ENCODE measurements around the gene ZNF700.
"Not testable (repeated sequence)": the region's sequence is repeated elsewhere in the genome, so short reads cannot be mapped to it uniquely, and the experiment has no call there.

Gene ZNF700

DNA sequence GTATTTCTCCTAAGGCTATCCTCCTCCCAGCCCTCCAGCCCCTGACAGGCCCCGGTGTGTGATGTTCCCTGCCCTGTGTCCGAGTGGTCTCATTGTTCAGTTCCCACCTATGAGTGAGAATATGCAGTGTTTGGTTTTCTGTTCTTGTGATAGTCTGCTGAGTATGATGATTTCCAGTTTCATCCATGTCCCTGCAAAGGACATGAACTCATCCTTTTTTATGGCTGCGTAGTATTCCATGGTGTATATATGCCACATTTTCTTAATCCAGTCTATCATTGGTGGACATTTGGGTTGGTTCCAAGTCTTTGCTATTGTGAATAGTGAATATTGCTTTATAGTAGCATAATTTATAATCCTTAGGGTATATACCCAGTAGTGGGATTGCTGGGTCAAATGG is 10.9 kb downstream of the ZNF700 start:
- in situ Hi-C loops (cut with HindIII; ENCODE audit: low sequenced_read_pairs), result not testable (repeated sequence)

DNA sequence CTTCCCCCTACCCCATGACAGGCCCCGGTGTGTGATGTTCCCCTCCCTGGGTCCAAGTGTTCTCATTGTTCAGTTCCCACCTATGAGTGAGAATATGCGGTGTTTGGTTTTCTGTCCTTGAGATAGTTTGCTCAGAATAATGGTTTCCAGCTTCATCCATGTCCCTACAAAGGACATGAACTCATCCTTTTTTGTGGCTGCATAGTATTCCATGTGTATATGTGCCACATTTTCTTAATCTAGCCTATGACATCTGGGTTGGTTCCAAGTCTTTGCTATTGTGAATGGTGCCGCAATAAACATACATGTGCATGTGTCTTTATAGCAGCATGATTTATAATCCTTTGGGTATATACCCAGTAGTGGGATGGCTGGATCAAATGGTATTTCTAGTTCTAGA is 13.5 kb downstream of the ZNF700 start:
- in situ Hi-C loops (cut with HindIII; ENCODE audit: low sequenced_read_pairs), result not testable (repeated sequence)

DNA sequence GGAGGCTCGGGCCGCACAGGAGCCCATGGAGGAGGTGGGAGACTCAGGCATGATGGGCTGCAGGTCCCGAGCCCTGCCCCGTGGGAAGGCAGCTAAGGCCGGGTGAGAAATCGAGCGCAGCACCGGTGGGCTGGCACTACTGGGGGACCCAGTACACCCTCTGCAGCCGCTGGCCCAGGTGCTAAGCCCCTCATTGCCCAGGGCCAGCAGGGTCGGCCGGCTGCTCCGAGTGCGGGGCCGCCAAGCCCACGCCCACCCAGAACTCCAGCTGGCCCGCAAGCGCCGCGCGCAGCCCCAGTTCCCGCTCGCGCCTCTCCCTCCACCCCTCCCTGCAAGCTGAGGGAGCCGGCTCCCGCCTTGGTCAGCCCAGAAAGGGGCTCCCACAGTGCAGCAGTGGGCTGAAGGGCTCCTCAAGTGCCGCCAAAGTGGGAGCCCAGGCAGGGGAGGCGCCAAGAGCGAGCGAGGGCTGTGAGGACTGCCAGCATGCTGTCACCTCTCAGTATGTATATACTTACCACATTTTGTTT is 16.5 kb downstream of the ZNF700 start:
- in situ Hi-C loops (cut with HindIII; ENCODE audit: low sequenced_read_pairs), result loop anchor here (10.0 kb wide), 1 partner anchor 57 kb away; the partner anchor contains the start of gene ZNF69

DNA sequence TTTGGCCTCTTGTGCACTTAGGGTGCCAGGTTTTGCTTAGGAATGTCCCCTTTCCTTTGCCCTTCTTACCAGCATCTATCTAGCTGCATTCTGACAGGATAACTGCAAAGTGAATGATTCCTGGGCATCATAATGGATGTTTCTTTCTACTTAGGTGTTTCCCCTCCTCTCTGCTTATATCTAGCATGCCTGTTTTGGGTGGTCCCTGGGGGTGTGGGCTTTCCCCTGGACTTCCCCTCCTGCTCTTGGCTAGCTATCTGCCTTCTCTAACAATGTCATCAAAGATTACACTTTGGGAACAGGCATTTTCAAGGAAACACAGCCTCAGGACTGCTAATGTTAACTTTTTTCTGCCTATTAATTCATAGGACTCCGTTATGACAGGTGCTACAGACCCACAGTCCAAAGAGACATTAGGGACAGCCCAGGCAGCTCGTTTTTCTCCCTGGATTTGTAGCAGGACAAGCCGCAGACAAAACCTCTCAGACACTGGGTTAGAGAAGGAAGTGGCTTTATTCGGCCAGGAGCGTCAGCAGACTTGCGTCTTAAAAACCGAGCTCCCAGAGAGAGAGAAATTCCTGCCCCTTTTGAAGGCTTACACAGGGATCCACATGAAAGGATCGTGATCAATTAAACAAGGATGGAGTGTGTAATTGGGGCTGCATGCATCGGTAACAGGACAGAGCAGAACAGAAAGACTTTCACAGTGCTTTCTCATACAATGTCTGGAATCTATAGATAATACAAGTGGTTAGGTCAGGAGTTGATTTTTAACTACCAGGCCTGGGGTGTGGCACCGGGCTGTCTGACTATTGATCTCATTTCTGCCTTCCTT is 17.3 kb downstream of the ZNF700 start:
- in situ Hi-C loops (cut with HindIII; ENCODE audit: low sequenced_read_pairs), result loop anchor here (10.0 kb wide), 1 partner anchor 57 kb away; the partner anchor contains the start of gene ZNF69

DNA sequence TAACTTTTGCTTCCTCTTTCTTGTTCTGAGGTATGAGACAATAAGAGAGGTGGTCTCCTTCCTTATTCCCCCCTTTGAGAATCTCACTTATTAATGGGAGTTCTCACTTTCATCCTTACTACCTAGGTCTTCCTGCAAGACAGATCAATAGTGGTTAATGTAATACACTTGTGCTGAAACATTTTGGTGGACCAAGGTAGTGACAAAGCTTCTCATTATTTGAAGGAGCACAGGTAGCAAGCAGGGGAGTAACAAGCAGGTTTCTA is 17.9 kb downstream of the ZNF700 start:
- in situ Hi-C loops (cut with HindIII; ENCODE audit: low sequenced_read_pairs), result loop anchor here (10.0 kb wide), 1 partner anchor 58 kb away; the partner anchor contains the start of gene ZNF69

DNA sequence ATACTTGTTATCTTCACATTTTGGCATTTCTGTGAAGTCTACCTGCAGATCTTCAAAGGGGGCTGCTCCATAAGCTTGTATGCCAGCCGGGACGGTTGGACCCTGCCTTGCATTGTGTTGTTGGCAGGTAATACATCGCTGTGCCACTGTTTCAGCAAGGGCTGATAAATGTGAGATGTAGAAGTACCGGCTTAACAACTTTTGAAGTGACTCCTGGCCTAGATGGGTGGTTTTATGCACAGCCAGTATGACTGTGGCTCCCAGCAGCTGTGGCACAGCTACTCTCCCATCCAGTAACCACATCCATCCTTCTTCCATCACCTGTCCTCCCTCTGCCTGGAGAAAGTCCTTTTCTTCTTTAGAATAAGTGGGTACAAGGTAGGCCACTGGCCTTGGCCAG is 19.7 kb downstream of the ZNF700 start:
- in situ Hi-C loops (cut with HindIII; ENCODE audit: low sequenced_read_pairs), result loop anchor here (10.0 kb wide), 1 partner anchor 60 kb away; the partner anchor contains the start of gene ZNF69

DNA sequence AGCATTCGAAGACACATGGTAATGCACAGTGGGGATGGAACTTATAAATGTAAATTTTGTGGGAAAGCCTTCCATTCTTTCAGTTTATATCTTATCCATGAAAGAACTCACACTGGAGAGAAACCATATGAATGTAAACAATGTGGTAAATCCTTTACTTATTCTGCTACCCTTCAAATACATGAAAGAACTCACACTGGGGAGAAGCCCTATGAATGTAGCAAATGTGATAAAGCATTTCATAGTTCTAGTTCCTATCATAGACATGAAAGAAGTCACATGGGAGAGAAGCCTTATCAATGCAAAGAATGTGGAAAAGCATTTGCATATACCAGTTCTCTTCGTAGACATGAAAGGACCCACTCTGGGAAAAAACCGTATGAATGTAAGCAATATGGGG is 23.7 kb downstream of the ZNF700 start:
- in situ Hi-C loops (cut with HindIII; ENCODE audit: low sequenced_read_pairs), result loop anchor here (10.0 kb wide), 1 partner anchor 64 kb away; the partner anchor contains the start of gene ZNF69

DNA sequence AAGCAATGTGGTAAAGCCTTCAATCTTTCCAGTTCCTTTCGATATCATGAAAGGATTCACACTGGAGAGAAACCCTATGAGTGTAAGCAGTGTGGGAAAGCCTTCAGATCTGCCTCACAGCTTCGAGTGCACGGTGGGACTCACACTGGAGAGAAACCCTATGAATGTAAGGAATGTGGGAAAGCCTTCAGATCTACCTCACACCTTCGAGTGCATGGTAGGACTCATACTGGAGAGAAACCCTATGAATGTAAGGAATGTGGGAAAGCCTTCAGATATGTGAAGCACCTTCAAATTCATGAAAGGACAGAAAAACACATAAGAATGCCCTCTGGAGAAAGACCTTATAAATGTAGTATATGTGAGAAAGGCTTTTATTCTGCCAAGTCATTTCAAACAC is 24.3 kb downstream of the ZNF700 start:
- in situ Hi-C loops (cut with HindIII; ENCODE audit: low sequenced_read_pairs), result loop anchor here (10.0 kb wide), 1 partner anchor 64 kb away; the partner anchor contains the start of gene ZNF69

DNA sequence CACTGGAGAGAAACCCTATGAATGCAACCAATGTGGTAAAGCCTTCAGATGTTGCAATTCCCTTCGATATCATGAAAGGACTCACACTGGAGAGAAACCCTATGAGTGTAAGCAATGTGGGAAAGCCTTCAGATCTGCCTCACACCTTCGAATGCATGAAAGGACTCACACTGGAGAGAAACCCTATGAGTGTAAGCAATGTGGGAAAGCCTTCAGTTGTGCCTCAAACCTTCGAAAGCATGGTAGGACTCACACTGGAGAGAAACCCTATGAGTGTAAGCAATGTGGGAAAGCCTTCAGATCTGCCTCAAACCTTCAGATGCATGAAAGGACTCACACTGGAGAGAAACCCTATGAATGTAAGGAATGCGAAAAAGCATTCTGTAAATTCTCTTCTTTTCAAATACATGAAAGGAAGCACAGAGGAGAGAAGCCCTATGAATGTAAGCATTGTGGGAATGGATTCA is 24.7 kb downstream of the ZNF700 start:
- in situ Hi-C loops (cut with HindIII; ENCODE audit: low sequenced_read_pairs), result loop anchor here (5.0 to 10.0 kb wide), 2 partner anchors 65 to 183 kb away; partner anchors contain the start of gene ZNF69

DNA sequence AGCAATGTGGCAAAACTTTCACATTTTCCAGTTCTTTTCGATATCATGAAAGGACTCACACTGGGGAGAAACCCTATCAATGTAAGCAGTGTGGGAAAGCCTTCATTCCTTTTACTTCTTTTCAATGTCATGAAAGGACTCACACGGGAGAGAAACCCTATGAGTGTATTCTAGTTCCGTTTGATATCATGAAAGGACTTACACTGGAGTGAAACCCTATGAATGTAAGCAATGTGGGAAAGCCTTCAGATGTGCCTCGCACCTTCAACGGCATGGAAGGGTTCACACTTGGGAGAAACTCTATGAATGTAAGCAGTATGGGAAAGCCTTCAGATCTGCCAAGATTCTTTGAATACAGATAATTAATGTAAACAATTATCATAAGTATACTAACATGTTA is 25.4 kb downstream of the ZNF700 start:
- in situ Hi-C loops (cut with HindIII; ENCODE audit: low sequenced_read_pairs), result loop anchor here (5.0 kb wide), 1 partner anchor 182 kb away; no protein-coding TSS in a partner anchor

DNA sequence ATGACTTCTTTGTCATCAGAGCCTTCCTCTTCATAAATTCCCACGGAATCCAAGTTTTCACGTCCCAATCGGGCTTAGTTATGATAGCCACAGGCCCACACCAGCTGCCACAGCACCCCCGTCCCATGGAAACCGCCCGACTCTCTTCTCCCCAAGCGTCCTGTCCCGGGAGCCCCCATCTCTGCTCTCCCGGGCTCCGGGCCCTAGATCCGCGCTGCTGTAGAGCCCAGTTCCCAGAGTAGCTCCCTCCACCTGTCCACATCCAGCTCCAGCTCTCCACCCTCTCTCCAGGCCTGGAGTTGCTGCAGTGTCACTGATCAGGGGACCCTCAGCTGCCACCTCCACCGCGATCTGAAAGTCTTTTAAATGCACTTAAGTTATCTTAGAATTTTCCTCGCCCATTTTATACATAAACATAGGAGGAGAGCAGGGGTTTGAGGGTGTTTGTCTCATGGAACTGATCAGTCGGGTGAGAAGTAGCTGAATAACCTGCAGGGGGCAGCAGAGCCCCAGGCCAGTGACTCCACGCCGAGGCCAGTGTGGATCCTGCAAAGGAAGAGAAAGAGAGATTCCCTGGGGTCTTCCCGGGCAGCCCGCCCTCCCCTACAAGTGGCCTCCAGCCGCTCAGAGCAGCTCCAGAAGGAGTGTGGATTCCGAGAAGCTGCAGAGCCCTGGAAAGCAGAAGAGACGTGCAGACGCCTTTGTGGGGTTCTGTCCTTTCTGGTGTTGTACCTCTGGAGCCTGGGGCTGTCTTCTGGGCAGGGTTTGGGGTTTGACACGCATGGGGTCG is 38.9 kb downstream of the ZNF700 start:
- in situ Hi-C loops (cut with HindIII; ENCODE audit: low sequenced_read_pairs), result no loop called here

DNA sequence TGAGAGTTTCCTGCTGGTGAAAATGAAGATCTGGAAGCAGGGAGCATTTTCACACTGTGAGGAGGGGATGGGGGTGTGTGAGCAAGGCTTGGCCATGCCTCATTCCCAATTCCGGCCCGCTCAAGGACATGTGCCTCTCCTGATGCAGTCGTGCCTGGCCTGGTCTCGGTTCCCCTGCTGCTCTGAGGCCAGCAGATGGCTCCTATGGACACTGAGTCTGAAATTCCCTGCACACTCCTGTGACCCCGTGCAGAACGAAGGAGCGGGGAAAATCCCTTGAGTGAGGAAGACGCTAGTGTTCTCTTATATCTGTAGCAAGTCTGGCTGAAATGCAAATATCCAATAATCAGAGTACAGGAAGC is 39.6 kb downstream of the ZNF700 start:
- in situ Hi-C loops (cut with HindIII; ENCODE audit: low sequenced_read_pairs), result no loop called here

DNA sequence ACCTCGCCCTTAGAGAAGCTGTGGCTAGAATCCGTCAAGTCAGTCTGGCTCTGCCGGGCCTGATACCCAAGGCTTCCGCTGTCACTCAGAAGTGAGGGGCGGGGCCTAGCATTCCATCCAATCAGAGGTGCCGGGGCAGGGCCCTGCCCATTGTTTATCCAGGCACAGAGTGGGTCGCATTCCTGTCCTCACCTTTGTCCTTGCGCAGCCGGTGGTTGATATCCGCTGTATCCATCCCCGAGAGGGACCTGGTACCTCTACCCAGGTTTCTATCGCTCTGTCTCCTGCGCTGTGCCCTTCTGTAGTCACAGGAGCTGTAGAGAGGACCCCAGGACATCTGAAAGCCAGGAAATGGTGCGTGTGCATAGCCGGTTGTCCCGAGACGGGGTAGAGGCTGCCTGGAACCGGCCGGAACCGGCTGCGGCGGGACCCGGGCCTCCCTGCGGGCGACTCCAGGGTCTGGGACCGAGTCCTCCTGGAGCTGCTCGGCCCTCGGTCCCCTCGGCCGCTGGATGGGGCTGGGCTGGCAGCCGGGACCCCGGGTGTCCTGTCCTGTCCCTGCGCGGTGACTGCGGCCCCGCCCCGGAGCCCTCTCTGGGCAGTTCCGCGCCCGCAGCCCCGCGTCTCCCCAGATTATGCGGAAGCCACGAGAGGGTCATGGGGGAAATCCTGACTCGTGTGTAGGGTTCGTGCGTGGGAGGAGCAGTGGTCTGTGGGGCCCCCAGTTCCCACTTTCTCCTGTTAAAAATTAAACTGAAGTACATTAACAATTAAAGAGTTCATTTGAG is 40.1 kb downstream of the ZNF700 start, which contains the start of gene ZNF763:
TSS of gene ZNF763 (plus strand) at position 183 of the 788 bp plus-strand sequence. CDS start at position 352, 169 bp downstream.
- in situ Hi-C loops (cut with HindIII; ENCODE audit: low sequenced_read_pairs), result no loop called here

DNA sequence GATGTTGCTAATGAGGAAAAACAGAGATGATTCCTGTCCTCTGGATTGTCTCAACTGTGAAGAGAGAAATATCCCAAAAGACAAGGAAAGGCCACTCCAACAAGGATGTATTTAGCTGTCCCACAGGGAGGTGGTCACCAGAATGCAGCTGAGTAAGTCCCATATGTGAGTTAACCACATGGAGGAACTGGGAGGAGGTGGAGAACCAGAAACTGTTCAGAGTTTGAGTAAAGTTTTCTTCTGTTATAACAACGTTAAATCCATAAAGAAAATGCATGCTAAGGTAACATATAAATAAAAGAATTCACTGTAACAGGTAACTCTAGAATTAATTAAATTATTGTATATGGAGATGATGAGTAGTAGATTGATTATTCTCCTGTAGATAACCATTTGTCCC is 45.3 kb downstream of the ZNF700 start:
- in situ Hi-C loops (cut with HindIII; ENCODE audit: low sequenced_read_pairs), result no loop called here

DNA sequence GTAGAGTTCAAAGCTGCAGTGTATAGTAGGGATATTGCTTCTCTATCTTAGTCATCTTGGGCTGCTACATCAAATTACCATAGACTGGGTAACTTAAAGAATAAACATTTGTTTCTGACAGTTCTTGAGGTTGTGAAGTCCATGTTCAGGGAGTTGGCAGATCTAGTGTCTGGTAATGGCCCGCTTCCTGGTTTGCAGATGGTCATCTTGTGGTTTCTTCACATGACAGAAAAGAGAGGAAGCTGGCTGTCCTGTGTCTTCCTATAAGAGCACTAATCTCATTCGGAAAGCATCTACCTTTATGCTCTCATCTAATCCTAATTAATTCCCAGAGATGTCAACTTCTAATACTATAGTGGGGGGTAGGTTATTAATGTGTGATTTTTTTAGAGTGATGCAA is 46.1 kb downstream of the ZNF700 start:
- in situ Hi-C loops (cut with HindIII; ENCODE audit: low sequenced_read_pairs), result no loop called here

DNA sequence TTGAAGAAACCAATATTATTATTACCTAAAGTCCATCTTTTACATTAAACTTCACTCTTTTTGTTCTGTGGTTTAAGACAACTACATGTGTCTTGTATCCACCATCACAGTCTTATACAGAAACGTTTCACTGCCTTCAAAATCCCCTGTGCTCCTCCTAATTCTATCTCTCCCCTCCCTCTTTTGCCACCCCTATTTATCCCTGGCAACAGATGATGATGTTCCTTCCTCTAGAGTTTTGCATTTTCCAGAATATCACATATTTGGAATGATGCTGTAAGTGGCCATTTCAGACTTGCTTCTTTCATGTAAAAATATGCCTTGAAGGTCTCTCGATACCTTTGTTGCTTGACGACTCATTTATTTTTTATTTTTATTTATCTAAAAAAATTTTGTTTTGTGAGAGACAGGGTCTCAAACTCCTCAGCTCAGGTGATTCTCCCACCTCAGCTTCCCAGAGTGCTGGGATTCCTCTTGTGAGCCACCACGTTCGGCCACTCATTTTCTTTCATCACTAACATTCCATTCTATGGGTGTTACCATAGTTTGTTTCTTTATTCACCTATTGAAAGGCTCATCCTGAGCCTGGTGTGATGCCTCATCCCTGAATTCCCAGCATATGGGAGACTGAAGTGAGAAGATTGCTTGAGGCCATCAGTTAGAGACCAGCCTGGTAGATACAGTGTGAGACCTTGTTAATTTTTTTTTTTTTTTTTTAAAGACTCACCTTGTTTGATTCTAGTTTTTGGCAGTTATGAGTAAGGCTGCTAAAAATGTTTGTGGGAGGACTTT is 48.3 kb downstream of the ZNF700 start:
- in situ Hi-C loops (cut with HindIII; ENCODE audit: low sequenced_read_pairs), result no loop called here

DNA sequence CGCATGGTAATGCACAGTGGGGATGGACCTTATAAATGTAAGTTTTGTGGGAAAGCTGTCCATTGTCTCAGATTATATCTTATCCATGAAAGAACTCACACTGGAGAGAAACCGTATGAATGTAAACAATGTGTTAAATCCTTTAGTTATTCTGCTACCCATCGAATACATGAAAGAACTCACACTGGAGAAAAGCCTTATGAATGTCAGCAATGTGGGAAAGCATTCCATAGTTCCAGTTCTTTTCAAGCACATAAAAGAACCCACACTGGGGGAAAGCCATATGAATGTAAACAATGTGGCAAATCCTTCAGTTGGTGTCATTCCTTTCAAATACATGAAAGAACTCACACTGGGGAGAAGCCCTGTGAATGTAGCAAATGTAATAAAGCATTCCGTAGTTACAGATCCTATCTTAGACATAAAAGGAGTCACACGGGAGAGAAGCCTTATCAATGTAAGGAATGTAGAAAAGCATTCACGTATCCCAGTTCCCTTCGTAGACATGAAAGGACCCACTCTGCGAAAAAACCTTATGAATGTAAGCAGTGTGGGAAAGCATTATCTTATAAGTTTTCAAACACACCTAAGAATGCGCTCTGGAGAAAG is 53.7 kb downstream of the ZNF700 start:
- in situ Hi-C loops (cut with HindIII; ENCODE audit: low sequenced_read_pairs), result no loop called here

DNA sequence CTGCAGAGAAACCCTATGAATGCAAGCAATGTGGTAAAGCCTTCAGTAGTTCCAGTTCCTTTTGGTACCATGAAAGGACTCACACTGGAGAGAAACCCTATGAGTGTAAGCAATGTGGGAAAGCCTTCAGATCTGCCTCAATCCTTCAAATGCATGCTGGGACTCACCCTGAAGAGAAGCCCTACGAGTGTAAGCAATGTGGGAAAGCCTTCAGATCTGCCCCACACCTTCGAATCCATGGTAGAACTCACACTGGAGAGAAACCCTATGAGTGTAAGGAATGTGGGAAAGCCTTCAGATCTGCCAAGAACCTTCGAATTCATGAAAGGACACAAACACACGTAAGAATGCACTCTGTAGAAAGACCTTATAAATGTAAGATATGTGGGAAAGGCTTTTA is 54.6 kb downstream of the ZNF700 start:
- in situ Hi-C loops (cut with HindIII; ENCODE audit: low sequenced_read_pairs), result no loop called here

DNA sequence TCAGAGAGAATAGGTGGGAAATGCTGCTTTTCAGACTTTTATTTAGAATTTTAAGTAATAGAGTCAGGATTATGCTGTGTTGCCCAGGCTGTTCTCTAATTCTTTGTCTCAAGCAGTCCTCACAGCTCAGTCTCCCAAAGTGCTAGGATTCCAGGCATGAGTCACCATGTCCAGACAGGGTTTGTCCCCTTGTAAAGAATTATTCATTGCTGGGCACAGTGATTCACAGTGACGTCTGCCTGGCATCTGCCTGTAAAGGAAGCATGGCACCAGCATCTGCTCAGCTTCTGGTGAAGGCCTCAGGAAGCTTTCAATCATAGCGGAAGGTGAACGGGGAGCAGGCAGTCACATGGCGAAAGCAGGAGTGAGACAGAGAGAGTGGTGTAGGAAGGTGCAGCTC is 57.6 kb downstream of the ZNF700 start:
- in situ Hi-C loops (cut with HindIII; ENCODE audit: low sequenced_read_pairs), result no loop called here

Measured in endothelial cell of hepatic sinusoid (primary cell).